ENCODE results near the gene KCNAB3.
A peak's percentile ranks its signal among the peaks of the same experiment; 100 is the strongest.

Gene KCNAB3

DNA sequence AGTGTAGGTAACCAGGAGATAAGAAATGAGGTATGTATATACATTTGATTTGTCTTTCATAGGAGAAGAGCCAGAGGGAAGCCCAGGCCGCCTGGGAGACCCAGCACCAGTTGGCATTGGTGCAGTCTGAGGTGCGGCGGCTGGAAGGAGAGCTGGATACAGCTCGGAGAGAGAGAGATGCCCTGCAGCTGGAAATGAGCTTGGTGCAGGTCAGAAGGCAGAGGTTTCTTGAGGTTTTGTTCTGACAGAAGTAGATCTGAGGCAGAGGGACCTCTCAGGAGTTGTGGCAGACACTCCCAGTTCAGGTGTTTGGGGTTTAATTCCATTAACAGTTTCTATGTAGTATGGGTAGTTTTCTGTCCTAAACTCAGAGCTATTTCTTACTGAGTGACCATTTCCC, 10.4 kb upstream of the KCNAB3 start:
- no peak for DNase-seq

DNA sequence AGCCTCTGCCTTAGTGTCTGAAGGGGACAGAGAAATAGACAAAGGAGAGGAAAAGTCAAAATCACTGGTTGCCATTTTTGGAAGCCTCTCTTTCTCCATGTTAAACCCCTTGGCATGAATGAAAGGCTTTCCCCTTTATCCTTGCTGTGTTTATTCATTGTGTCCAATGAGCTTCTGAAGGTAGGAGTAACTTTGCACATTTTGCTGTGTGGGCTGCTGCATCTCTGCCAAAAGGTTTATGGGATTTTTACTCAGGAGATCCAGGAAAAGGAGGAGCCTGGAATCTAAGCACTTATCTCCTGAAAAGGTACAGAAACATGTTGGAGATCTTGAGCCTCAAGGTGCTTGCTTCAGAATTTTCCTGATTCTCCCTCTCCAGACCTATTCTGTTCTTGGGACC, 6.2 kb upstream of the KCNAB3 start:
- DNase-seq: no peak

DNA sequence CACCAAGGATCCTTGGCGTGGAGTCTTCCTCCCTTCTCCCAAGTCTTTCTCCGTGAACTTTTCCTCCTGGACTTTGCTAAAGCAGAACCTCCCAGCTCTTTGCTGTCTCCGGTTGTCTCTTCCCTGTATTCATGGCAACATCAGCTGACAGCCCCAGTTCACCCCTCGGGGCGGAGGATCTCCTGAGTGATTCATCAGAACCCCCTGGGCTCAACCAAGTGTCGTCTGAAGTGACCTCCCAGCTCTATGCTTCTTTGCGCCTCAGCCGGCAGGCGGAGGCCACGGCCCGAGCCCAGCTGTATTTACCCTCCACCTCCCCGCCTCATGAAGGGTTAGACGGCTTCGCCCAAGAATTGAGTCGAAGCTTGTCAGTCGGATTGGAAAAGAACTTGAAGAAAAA, 3.3 kb upstream of the KCNAB3 start:
- peak; percentile 30 for DNase-seq

DNA sequence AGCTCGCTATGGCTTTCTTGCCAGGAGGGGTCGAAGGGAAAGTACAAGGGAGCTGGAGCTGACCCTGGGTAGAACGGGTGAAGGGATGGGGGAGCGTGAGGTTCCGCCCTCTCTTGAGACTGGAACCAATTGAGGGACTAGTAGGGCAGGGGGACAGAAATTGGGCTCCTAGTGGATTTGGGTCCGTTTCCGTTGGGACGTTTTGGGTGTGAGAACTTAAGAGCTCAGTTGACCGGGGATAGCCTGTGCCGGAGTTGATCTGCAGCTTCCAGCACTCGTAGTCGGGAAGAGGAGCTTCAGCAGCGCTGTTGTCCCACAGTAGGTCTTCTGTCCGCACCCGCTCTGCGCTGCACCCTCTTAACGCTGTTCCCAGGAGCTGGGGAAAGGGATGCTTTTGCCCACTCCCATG, 2.8 kb upstream of the KCNAB3 start:
- DNase-seq: no peak

DNA sequence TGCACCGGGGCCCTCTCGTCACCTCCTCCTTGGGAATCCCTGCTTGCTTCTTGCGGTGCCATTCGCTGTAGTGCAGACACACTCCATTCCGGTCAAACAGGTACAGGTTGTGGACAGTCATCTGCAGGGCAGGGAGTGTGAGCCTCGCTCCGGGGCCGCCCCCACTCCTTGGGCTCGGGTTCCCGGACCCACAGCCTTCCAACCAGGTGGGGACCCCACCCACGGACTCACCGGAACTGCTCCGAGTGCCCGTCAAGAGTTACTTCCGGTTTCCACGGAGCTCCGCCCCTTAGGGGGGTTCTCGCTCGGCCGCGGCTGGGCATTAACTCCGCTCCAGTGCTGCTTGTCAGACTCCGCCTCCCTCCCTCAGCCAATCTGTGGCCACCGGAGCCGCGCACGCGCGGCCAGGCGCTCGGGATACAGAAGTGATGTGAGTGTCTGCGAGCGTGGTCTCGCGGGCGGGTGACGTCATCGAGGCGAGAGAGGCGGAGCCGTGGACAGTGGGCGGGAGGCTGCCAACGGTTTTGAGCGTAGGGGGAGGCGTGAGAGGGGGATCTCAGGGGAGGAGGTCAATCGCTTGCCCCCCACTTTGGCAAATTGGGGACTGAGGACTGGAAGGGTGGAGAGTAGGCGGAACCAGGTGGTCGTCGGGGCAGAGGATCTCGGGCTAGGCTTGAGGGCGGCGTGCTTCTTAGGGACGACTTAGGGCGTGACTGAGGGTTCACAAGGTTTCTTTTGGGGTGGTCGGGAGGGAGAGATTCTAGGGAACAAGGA, 2.2 kb upstream of the KCNAB3 start, which contains the start of the genes CNTROB and TRAPPC1:
Gene CNTROB, plus strand, starts transcription at position 498 of the 774 bp plus-strand sequence. CDS start 874 bp downstream, outside the sequence.
Gene TRAPPC1, minus strand, starts transcription at position 238 of the 774 bp plus-strand sequence. Its CDS starts 117 bp downstream, at position 121.
- peak; percentile 100 for DNase-seq

DNA sequence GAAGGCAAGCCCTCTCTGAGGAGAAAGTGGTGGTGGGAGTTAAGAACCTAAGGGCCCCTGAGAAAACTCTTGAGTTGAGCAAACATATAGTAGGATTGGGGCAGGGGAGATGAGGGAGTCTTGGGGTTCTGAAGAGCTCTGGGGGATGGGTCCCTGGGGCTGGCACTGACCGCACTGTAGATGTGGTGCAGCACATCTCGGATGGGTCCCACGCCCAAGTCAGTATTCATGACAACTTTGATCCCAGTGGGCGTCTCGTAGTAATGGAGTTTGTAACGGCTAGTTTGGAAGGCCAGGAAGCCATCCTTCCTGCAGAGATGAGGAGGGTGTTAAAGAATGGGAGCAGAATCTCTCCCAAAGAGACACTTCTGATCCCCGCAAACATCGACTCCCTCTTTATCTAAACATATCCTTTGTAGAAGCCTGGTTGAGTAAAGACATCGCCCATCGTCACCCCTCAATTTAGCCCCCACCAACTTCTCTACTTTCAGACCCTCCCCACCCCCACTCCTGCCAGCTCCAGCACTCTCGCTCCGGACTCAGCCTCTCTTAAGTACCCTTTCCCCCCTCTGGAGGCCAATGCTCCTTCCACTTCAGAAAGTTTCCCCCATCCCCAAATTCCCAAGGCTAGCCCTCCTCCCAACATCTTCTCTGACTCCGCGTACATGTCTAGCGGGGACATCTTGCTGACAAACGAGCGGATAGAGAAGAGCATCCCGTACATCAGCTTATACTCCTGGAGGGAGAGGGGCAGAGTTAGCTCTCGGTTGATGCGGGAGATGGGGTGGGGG, 1.4 kb upstream of the KCNAB3 start:
- DNase-seq: no peak

DNA sequence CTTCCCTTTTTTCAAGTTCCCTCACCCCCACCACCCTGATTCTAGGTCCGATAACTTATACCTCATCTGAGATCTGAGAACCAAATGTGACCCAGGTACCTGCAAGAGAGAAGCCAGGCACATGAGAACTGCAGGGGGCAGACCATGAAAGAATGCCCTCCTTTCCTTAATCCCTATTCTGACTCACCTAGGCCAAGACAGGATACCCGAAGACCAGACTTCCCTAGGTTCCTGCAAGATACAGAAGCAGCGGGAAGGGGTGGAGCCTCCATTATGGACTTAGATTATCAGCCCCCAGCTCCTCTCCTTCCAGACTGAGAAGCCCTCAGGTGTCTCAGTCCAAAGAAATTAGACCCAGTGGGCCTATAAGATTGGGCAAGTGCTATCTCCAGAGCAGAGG, 2.1 kb downstream of the KCNAB3 start:
- DNase-seq: no peak

DNA sequence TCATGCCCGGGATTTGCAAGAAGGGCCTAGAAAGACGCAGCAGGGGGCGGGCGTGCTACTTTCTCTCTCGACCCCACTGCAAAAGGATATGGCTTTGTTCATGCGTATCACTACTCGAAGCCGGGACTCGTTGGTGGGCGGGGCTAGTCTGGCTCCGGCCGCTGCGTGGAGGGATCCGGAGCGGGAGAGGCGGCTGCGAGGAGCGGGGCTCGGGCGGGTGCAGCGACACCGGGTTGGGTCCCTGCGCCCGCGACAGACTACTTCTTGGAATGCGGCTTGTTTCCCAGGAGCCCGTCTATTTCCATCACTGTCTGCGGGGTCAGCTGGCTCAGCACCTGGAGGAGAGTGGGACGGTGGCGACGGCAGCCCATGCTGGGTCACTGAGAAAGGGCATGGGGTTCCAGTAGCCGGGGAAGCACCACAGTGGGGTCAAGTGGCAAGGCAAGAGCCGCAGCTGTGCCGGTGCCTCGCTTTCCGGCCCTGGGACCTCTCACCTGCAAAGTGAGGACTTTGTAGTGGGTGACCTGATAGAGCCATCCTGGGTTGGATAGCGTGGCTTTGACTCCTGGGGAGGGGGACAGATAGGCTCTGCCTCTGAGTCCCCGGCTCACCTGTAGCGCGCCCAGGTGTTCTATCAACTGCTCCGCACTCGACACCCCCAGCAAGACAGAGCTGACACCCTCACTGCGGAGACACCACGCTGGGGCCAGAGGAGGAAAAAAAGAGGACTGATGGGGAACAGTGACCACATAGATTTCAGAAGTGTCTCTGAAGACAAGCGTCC, 6.6 kb downstream of the KCNAB3 start:
- DNase-seq: peak; percentile 89

DNA sequence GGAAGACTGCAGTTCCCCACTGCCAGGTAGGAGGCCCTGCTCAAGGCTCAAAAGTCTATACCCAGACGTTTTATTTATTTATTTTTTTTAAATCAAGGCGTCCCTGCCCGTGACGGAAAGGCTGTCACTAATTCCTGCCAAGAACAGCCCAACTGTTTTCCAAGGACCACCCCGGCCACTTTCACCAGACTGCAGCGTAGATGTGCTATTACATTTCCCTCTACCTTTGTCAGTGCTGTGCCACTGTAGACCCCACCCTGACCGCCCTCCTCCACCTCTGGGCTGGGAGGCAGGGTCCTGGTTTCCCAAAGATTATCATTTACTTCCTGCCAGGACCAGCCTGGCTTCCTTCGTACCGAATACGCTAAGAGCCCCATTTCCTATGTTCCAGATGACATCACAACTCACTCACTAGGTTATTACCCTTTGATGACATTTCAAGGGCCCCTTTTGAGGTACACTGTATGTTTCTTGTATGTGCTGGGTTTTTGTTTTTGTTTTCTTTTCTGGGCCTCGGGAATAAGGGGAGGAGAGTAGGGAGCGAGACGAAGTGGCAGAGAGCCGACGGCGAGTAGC, 7.3 kb downstream of the KCNAB3 start:
- DNase-seq: no peak

DNA sequence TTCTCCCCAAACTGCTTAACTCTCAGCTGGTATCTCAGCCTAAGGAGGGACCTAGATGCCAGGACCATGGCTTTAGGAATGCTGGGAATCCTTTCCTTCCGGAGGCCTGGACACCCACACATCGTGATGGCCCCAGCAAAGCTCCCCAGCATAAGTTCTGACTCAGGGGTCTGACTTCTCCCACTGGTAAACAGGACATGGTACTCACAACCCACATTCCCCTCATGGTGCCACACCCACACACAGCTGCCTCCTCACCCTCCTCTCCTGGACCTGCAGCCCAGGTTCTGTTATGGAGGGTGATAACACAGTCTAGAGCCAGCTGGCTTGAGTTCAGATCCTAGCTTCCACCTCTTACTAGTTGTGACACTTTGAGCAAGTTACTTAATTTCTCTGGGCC, 12.8 kb downstream of the KCNAB3 start:
- no peak for DNase-seq

DNA sequence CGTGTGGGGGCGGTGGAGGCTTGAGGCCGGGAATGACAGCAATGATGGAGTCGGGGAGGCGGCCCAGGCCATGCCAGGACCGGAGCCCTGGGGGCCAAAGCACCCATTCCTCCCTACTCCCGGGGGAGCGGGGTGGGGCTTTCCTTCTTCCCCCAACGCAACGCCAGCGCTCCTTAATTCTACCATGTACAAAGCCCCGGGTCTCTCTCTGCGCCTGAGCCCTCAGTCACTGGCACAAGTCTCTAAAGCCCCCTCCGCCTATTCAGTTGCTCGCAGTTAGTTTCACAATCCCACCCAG, 13.3 kb downstream of the KCNAB3 start:
- DNase-seq: no peak

DNA sequence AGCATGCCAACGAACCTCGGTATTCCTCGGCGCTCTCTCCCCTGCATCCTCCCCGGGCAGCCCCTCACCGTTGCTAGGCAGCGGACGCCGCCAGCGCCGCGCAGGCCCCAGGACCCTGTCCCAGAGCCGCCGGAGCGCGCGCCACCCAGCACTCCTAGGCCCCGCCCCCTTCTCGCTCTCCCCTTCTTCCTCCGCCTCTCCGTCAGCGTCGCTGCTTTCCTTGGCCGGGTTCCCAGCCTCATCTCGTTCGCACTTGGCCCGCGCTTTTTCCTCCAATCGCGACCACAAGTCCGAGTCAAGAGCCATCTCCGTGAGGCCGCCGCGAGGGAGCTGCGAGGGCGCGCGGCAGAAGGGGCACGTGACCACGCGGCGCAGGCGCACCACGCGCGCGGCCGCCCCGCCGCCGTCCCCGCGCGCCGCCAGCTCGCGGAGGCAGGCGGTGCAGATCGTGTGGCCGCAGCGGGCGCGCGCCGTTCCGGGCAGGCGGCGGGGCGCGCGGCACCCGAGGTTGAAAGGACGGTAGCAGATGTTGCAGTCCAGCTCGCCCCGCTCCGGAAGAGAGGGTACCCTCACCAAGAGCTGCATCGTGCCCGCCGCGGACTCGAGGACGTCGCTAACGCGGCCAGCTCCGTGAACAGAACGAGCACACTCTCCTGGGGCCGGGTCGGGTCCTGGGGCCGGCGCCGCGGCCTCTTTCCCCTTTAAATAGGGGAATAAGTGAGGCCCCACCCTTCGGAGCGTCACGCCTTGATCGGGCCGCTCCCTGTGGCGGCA, 13.9 kb downstream of the KCNAB3 start, which contains the start of gene RNF227:
Gene RNF227, minus strand, starts transcription at position 679 of the 774 bp plus-strand sequence. Its CDS starts 94 bp downstream, at position 585.
- DNase-seq: peak; percentile 88

DNA sequence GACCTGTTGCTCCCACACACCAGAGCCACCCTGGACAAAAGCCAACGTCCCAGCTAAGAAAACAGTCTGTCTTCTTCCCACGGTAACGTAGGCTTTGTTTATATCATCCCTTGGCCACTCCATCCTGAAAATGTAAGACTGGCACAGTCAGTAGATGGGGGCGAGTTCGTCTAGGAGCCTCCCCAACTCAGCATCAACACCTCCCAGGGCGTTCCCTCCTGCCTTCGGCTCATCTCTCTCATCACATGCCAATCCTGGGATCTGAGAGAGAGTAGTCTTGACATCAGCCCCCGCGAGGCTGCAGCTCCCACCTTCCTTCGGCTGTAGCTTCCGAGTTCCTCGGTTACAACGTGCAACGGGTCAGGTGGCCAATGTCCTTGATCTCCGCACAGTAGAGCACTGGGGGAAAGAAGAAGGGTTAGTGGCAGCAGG, 14.5 kb downstream of the KCNAB3 start:
- DNase-seq: no peak

DNA sequence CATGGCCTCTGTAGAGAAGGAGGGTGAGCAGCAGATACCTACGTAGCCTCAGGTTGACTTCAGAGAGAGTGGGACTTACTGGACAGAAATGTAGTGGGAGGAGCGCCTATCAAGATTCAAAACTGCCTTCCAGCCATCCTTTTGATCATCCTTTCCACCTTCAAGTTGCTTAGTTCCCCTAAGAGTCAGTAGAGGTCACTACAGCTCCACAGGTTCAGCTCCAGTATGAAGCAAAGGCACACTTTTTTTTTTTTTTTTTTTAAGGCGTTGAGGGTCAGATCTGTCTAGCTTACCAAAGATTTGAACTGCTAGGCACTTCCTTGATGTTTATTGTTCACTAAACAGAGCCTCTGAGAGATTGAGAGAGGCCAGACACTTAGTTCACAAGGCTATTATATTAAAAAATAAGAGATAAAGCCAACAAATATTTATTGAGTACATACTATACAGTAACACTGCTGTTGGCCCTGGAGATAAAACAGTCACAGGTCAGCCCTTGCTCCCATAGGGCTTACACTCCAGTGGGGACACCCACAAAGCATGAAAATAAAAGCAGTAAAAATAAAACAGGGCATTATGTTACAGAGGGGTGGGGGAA, 16.6 kb downstream of the KCNAB3 start:
- DNase-seq: peak; percentile 85

DNA sequence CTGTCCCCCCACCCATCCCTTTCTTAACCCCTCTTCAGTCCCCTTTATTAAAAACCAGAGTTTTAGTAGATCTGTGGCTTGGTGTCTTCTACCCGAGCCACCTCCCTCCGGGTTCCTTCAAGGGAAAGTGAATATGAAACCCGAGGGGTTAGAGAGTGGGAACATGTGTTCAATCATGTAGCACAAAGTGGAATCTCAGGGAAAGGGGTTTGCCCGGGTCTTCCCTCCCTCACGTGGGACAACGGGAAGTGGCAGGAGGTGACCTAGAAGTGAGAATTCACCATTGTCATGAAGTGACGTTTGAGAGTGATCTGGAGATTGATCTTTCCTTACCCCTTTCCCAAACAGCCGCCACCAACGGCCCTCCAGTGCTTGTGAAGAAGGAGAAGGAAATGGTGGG, 18.5 kb downstream of the KCNAB3 start:
- no peak for DNase-seq

DNA sequence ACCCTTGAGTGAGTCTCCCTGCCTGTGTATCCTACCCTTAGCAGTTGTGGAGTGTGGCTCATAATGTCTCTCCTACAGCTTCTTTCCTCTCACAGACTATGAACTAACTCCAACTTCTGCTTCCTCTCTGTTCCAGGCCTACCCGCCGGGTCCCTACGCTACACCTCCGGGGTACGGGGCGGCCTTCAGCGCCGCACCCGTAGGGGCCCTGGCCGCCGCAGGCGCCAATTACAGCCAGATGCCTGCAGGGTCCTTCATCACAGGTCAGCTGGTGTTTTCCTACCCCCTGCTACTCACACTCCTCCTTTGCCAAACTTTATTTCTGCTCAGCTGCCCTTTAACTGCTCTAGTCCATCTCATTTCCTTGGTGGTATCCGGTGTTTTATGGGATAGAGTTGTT, 18.9 kb downstream of the KCNAB3 start:
- no peak for DNase-seq

DNA sequence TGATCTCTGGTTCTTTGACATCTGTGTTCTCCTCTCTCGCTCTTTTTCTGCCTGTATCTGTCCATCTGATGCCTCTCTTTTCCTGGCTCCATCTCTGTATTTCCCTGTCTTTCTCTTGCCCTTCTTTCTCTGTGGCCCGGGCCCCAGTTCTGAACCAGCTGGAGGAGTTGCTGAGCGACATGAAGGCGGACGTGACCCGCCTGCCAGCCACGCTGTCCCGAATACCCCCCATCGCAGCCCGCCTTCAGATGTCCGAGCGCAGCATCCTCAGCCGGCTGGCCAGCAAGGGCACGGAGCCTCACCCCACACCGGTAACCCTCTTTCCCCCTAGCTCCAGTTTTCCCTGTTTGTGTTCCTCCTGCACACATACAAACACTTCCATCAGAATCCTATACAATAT, 19.4 kb downstream of the KCNAB3 start:
- no peak for DNase-seq

DNA sequence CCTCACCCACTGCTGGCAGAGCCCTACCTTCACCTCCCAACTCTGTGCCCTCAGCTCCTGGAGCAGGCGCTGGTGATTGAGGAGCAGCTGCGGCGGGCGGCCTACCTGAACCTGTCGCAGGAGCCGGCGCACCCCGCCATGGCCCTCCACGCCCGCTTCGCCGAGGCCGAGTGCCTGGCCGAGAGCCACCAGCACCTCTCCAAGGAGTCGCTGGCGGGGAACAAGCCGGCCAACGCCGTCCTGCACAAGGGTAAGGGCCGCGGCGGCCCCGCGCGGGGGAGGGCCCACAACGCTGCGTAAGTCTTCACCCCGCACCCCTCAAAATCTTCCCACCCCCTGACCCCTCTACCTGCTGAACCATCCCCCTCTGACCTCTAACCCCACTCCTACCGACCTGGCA, 20.6 kb downstream of the KCNAB3 start:
- DNase-seq: no peak

DNA sequence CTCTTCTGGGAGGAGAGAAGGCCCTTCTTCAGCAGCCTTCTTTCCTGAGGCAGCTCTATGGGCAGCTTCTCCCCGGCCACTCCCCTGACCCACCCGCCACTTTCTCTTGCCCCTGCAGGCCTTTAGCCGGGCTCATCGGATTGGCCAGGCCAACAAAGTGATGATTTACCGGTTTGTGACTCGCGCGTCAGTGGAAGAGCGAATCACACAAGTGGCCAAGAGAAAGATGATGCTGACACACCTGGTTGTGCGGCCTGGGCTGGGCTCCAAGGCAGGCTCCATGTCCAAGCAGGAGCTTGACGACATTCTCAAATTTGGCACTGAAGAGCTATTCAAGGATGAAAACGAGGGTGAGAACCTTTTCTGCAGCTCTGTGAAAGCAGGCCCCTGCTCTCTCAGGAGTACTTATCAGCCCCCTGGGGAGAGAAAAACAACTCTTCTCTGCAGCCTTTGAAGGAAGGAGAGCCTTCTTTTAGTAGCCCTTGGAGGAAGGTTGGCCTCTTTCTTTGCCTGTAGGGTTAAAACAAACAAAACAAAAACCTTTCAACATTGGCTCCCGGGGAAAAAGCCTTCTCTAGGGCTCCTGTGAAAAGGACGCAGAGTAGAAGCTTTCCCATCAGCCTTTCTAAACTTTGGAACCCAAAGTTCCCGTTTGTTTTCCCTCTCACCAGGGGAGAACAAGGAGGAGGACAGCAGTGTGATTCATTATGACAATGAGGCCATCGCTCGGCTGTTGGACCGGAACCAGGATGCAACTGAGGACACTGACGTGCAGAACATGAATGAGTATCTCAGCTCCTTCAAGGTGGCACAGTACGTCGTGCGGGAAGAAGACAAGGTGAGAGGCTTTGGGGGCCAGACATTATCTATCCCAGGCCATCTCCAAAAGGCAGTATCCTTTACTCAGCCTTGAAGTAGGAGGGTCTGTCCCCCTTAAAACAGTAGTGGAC, 26.2 kb downstream of the KCNAB3 start:
- no peak for DNase-seq

DNA sequence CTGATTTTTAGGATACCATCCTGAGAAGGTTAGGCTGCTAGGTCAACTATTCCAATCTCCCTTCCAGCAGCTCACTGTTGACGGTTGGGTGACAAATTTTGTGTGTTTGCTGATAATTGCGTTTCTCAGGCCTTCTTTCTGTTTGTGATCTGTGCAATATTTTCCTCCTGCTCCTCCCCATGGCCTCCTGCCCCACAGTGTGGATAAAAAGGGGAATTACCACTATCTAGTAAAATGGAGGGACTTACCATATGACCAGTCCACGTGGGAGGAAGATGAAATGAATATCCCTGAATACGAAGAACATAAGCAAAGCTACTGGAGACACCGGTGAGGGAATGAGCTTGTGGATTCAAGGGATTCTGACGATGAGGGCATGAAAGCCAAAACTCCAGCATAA, 31.9 kb downstream of the KCNAB3 start:
- peak; percentile 51 for DNase-seq

DNA sequence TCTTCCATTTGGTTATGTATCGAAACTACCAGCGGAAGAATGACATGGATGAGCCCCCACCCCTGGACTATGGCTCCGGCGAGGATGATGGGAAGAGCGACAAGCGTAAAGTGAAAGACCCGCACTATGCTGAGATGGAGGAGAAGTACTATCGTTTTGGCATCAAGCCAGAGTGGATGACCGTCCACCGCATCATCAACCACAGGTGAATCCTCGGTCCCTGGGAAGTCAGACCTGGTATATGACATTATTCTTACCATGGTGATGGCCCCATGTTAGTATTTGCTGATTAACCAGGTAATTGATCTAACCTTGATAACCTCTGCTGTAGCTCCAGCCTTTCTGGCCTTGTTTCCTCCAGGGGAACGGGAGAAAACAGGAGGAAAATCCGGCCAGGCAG, 32.6 kb downstream of the KCNAB3 start:
- no peak for DNase-seq
